WTC11 (cell line): Measurements from ENCODE around the gene PCDHGA6.
"Not testable (repeated sequence)": the region's sequence is repeated elsewhere in the genome, so short reads cannot be mapped to it uniquely, and the experiment has no call there.

ENCODE experiments used
- ESRRA ChIP-seq: sonication (generic); formaldehyde crosslinking; IDR thresholded peaks from 2 replicates; pipeline ENCODE4 v1.8.1; 2022; ENCODE audit warnings: mild to moderate bottlenecking, missing genetic modification reagents, borderline replicate concordance
- NR1H2 ChIP-seq: sonication (generic); formaldehyde crosslinking; IDR thresholded peaks from 2 replicates; pipeline ENCODE4 v1.9.0; 2021; ENCODE audit warnings: mild to moderate bottlenecking, moderate library complexity, missing genetic modification reagents
- TCF7 ChIP-seq: sonication (generic); formaldehyde crosslinking; IDR thresholded peaks from 2 replicates; pipeline ENCODE4 v1.8.0; 2022; ENCODE audit warnings: mild to moderate bottlenecking, low read depth, missing genetic modification reagents, moderate library complexity
- TEAD1 ChIP-seq: sonication (generic); formaldehyde crosslinking; IDR thresholded peaks from 2 replicates; pipeline ENCODE4 v1.8.0; 2022; ENCODE audit warnings: mild to moderate bottlenecking, missing genetic modification reagents
- TF ChIP-seq, protein P1 (sequence below): sonication (generic); formaldehyde crosslinking; IDR thresholded peaks from 2 replicates; pipeline ENCODE4 v1.8.1; 2023; ENCODE audit warnings: mild to moderate bottlenecking, missing genetic modification reagents, borderline replicate concordance
- TF ChIP-seq, protein P2 (sequence below): fragments of 200-600 bp; IDR thresholded peaks from 2 replicates; pipeline ENCODE4 v1.8.0; 2022; ENCODE audit warnings: antibody characterized with exemption
- TF ChIP-seq, protein P3 (sequence below): sonication (generic); formaldehyde crosslinking; IDR thresholded peaks from 2 replicates; pipeline ENCODE4 v1.8.1; 2023; ENCODE audit warnings: mild to moderate bottlenecking, missing genetic modification reagents
- TF ChIP-seq, protein P4 (sequence below): sonication (generic); formaldehyde crosslinking; IDR thresholded peaks from 2 replicates; pipeline ENCODE4 v1.8.1; 2023; ENCODE audit warnings: mild to moderate bottlenecking, missing genetic modification reagents, moderate library complexity

DNA sequence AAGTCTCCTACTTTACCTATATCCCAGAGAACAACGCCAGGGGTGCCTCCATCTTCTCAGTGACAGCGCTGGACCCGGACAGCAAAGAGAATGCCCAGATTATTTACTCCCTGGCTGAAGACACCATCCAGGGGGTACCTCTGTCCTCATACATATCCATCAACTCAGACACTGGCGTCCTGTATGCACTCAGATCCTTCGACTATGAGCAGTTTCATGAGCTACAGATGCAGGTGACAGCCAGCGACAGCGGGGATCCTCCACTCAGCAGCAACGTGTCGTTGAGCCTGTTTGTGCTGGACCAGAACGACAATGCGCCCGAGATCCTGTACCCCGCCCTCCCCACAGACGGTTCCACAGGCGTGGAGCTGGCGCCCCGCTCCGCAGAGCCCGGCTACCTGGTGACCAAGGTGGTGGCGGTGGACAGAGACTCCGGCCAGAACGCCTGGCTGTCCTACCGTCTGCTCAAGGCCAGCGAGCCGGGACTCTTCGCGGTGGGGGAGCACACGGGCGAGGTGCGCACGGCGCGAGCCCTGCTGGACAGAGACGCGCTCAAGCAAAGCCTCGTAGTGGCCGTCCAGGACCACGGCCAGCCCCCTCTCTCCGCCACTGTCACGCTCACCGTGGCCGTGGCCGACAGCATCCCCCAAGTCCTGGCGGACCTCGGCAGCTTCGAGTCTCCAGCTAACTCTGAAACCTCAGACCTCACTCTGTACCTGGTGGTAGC lies 41.0 kb downstream of the PCDHGA6 start:
- TF ChIP-seq, protein P1, sequence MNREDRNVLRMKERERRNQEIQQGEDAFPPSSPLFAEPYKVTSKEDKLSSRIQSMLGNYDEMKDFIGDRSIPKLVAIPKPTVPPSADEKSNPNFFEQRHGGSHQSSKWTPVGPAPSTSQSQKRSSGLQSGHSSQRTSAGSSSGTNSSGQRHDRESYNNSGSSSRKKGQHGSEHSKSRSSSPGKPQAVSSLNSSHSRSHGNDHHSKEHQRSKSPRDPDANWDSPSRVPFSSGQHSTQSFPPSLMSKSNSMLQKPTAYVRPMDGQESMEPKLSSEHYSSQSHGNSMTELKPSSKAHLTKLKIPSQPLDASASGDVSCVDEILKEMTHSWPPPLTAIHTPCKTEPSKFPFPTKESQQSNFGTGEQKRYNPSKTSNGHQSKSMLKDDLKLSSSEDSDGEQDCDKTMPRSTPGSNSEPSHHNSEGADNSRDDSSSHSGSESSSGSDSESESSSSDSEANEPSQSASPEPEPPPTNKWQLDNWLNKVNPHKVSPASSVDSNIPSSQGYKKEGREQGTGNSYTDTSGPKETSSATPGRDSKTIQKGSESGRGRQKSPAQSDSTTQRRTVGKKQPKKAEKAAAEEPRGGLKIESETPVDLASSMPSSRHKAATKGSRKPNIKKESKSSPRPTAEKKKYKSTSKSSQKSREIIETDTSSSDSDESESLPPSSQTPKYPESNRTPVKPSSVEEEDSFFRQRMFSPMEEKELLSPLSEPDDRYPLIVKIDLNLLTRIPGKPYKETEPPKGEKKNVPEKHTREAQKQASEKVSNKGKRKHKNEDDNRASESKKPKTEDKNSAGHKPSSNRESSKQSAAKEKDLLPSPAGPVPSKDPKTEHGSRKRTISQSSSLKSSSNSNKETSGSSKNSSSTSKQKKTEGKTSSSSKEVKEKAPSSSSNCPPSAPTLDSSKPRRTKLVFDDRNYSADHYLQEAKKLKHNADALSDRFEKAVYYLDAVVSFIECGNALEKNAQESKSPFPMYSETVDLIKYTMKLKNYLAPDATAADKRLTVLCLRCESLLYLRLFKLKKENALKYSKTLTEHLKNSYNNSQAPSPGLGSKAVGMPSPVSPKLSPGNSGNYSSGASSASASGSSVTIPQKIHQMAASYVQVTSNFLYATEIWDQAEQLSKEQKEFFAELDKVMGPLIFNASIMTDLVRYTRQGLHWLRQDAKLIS (CRISPR knock-in tag), result not testable (repeated sequence)
- TF ChIP-seq, protein P2, sequence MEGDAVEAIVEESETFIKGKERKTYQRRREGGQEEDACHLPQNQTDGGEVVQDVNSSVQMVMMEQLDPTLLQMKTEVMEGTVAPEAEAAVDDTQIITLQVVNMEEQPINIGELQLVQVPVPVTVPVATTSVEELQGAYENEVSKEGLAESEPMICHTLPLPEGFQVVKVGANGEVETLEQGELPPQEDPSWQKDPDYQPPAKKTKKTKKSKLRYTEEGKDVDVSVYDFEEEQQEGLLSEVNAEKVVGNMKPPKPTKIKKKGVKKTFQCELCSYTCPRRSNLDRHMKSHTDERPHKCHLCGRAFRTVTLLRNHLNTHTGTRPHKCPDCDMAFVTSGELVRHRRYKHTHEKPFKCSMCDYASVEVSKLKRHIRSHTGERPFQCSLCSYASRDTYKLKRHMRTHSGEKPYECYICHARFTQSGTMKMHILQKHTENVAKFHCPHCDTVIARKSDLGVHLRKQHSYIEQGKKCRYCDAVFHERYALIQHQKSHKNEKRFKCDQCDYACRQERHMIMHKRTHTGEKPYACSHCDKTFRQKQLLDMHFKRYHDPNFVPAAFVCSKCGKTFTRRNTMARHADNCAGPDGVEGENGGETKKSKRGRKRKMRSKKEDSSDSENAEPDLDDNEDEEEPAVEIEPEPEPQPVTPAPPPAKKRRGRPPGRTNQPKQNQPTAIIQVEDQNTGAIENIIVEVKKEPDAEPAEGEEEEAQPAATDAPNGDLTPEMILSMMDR, result not testable (repeated sequence)
- TF ChIP-seq TCF7; ESRRA; NR1H2 (CRISPR knock-in tag); TEAD1 (CRISPR knock-in tag): not testable (repeated sequence)
- TF ChIP-seq, protein P3, sequence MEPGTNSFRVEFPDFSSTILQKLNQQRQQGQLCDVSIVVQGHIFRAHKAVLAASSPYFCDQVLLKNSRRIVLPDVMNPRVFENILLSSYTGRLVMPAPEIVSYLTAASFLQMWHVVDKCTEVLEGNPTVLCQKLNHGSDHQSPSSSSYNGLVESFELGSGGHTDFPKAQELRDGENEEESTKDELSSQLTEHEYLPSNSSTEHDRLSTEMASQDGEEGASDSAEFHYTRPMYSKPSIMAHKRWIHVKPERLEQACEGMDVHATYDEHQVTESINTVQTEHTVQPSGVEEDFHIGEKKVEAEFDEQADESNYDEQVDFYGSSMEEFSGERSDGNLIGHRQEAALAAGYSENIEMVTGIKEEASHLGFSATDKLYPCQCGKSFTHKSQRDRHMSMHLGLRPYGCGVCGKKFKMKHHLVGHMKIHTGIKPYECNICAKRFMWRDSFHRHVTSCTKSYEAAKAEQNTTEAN (CRISPR knock-in tag), result not testable (repeated sequence)
- TF ChIP-seq, protein P4, sequence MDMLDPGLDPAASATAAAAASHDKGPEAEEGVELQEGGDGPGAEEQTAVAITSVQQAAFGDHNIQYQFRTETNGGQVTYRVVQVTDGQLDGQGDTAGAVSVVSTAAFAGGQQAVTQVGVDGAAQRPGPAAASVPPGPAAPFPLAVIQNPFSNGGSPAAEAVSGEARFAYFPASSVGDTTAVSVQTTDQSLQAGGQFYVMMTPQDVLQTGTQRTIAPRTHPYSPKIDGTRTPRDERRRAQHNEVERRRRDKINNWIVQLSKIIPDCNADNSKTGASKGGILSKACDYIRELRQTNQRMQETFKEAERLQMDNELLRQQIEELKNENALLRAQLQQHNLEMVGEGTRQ, result not testable (repeated sequence)
